ENCODE measurements around the gene AP2A2. TPM values are rescaled to one million over a fixed set of nuclear protein-coding genes. Genes with fewer than 3 reads are reported as not detected.

Gene AP2A2
- total and polyA plus RNA-seq, 2 of the 4 experiments (the other 2 are of a cell fraction), result 19.9 to 49.0 TPM

- Histone ChIP-seq H3K23ac (ENCODE audit: low read depth, low read length) (no peak overlapping the region), H3K9ac (ENCODE audit: low read depth, low read length) (no peak overlapping the region), H4K5ac (ENCODE audit: low read depth, low read length) (no peak overlapping the region), H2AFZ (replicated peaks; ENCODE audit: low read length, poor library complexity) (no peak overlapping the region), H3K27ac (ENCODE audit: insufficient read depth, low read length) (no peak overlapping the region), H4K91ac (ENCODE audit: insufficient read depth, low read depth, low read length) (no peak overlapping the region), H3K27me3 (ENCODE audit: control insufficient read depth, insufficient read depth, low read length) (no peaks in the 10 kb centered on the region), H4K20me1 (ENCODE audit: insufficient read depth, low read length) (peaks cover 46% of the 10 kb centered on the region), H3K4me3 (ENCODE audit: insufficient read depth, low read depth, low read length) (no peak overlapping the region), H4K8ac (ENCODE audit: low read depth in 2 of 2, low read length in 2 of 2) (no peak overlapping the region), H2AK9ac (replicated peaks; ENCODE audit: low read depth, low read length, poor library complexity) (no peak overlapping the region), H2BK120ac (ENCODE audit: low read depth, low read length) (no peak overlapping the region), H2BK5ac (ENCODE audit: low read depth, low read length, poor library complexity, severe bottlenecking) (no peak overlapping the region), H3K4ac (ENCODE audit: low read depth, low read length) (no peak overlapping the region), H3K4me2 (ENCODE audit: low read depth, low read length) (no peak overlapping the region), H3K56ac (ENCODE audit: extremely low read depth, insufficient read depth, low read length) (no peak overlapping the region), H3K18ac (ENCODE audit: low read depth, low read length) (no peak overlapping the region), H3K36me3 (ENCODE audit: control insufficient read depth, insufficient read depth, low read length) (peaks cover 44% of the 10 kb centered on the region), H2BK20ac (ENCODE audit: low read depth, low read length) (no peak overlapping the region), H2BK15ac (ENCODE audit: low read depth, low read length) (no peak overlapping the region), H3K9me1 (ENCODE audit: insufficient read depth, low read length) (peaks cover 3% of the 10 kb centered on the region), H3K14ac (replicated peaks; ENCODE audit: low read depth, low read length) (no peak overlapping the region), H3K9me3 (ENCODE audit: control insufficient read depth, insufficient read depth, low read length) (no peaks in the 10 kb centered on the region), H2AK5ac (ENCODE audit: low read depth, low read length) (no peak overlapping the region), H3K4me1 (ENCODE audit: control insufficient read depth, insufficient read depth, low read length) (no peaks in the 10 kb centered on the region), H3K79me1 (ENCODE audit: low read depth in 1 of 2, low read length in 2 of 2) (peaks cover 22 to 57% of the 10 kb centered on the region in 2 experiments)
- no peak for ATAC-seq (ENCODE audit: low read depth)
- in situ Hi-C loops (cut with MboI; ENCODE audit: low sequenced_read_pairs) (no loop called here), dilution Hi-C loops (cut with HindIII; ENCODE audit: low sequenced_read_pairs, unreplicated experiment) (no loop called here), intact Hi-C loops (cut with micrococcal nuclease) (no loop called here)
- ChIA-PET POLR2A (ENCODE audit: unreplicated experiment) (no interaction called here), CTCF (no interaction called here)
- TF ChIP-seq RCOR1 (IDR thresholded peaks at IDR 0.05; ENCODE audit: insufficient replicate concordance, low read length), result no peak
- TF ChIP-seq MAFK (IDR thresholded peaks at IDR 0.05; ENCODE audit: low read depth, low read length), result no peak
- TF ChIP-seq ELK1 (IDR thresholded peaks at IDR 0.05; ENCODE audit: borderline replicate concordance, low read depth, low read length), result no peak
- no peak for TF ChIP-seq RFX5 (IDR thresholded peaks at IDR 0.05; ENCODE audit: low read depth, low read length)
- TF ChIP-seq USF2 (IDR thresholded peaks at IDR 0.05; ENCODE audit: low read depth, low read length), result no peak
- no peak for TF ChIP-seq BHLHE40 (IDR thresholded peaks at IDR 0.05; ENCODE audit: low read depth, low read length)
- TF ChIP-seq CHD1 (IDR thresholded peaks at IDR 0.05; ENCODE audit: low read depth, low read length), result no peak
- no peak for TF ChIP-seq RAD21 (IDR thresholded peaks at IDR 0.05; ENCODE audit: low read length)
- no peak for TF ChIP-seq NFE2L2 (IDR thresholded peaks at IDR 0.05; ENCODE audit: low read depth, low read length)
- no peak for TF ChIP-seq SMC3 (IDR thresholded peaks at IDR 0.05; ENCODE audit: low read depth, low read length)
- TF ChIP-seq FOS (IDR thresholded peaks at IDR 0.05; ENCODE audit: low read depth, low read length), result no peak
- no peak for TF ChIP-seq CEBPB (IDR thresholded peaks at IDR 0.05; ENCODE audit: low read depth, low read length)
- TF ChIP-seq, protein P1, sequence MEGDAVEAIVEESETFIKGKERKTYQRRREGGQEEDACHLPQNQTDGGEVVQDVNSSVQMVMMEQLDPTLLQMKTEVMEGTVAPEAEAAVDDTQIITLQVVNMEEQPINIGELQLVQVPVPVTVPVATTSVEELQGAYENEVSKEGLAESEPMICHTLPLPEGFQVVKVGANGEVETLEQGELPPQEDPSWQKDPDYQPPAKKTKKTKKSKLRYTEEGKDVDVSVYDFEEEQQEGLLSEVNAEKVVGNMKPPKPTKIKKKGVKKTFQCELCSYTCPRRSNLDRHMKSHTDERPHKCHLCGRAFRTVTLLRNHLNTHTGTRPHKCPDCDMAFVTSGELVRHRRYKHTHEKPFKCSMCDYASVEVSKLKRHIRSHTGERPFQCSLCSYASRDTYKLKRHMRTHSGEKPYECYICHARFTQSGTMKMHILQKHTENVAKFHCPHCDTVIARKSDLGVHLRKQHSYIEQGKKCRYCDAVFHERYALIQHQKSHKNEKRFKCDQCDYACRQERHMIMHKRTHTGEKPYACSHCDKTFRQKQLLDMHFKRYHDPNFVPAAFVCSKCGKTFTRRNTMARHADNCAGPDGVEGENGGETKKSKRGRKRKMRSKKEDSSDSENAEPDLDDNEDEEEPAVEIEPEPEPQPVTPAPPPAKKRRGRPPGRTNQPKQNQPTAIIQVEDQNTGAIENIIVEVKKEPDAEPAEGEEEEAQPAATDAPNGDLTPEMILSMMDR (conservative IDR thresholded peaks at IDR 0.05; ENCODE audit: low read depth, low read length), result no peak
- no peak for TF ChIP-seq MXI1 (IDR thresholded peaks at IDR 0.05; ENCODE audit: borderline replicate concordance, low read depth, low read length)
- TF ChIP-seq MAZ (IDR thresholded peaks at IDR 0.05; ENCODE audit: borderline replicate concordance, low read depth, low read length), result no peak
- 95% methylated on average over 12 of the region's 31 CpGs; no CpG with 5 or more reads in 1 of the 2 experiments for WGBS, 2 experiments (ENCODE audit: extremely low coverage in 2 of 2, insufficient read length in 1 of 2)
- DNase-seq, result no peak
- BruUV-seq (replicated peaks), result no TSS peak
These were observed 46.2 kb downstream of the AP2A2 start for GRCh38 chr11:971731-972365.

All from IMR-90 (cell line).